Kidney epithelial cell (primary cell): Measurements from ENCODE around the gene LTV1. TPM values are rescaled to one million over a fixed set of nuclear protein-coding genes. Genes with fewer than 3 reads are reported as not detected.
"Not testable (repeated sequence)": the region's sequence is repeated elsewhere in the genome, so short reads cannot be mapped to it uniquely, and the experiment has no call there.

ENCODE experiments used
- DNase-seq: peaks from one replicate; pipeline ENCODE4 v3.0.0-alpha.2; 2010; ENCODE audit warnings: low read depth
- H3K27me3 ChIP-seq: 2 replicates; pipeline ENCODE4 v1.6.0; 2011; ENCODE audit warnings: low read length; ENCODE audit not compliant: control insufficient read depth, insufficient read depth
- H3K36me3 ChIP-seq: 2 replicates; pipeline ENCODE4 v1.5.1; 2011; ENCODE audit warnings: low read length; ENCODE audit not compliant: control insufficient read depth, insufficient read depth
- H3K4me3 ChIP-seq: 2 replicates; pipeline ENCODE4 v1.5.1; 2011; ENCODE audit warnings: low read depth, mild to moderate bottlenecking, control low read depth, low read length
- total RNA-seq: library from RNA; depleted of rRNA; stranded (reverse); fragments of >200 nt; gene quantifications from 2 replicates; pipeline ENCODE4 v1.2.3, GENCODE V29; 2015
- TF ChIP-seq, protein P1 (sequence below): IDR thresholded peaks from 2 replicates; pipeline ENCODE4 v1.5.1; 2011; ENCODE audit warnings: mild to moderate bottlenecking, moderate library complexity, low read length, control low read depth, inconsistent platforms; ENCODE audit not compliant: insufficient read depth, poor library complexity, severe bottlenecking

LTV1 gene
- total RNA-seq, 1 donor from 2014 or later, result 22.0 TPM

DNA sequence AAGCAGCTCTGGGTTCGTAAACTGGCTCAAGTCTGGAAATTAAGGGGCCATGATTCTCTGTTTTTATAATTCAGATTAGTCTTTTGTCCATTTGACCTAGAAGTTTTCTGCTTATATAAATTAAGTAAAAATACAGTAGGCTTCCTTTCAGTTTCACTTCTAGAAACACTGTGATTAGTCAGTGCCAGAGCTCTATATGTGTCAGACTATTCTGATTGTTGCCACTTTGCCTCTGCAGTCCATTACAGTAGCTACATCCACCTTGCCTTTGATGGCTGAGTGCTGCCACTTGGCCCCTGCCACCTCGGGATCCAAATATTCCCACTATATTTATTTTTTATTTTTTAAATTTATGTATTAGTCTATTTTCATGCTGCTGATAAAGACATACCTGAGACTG is 29.1 kb downstream of the LTV1 start:
- TF ChIP-seq, protein P1, sequence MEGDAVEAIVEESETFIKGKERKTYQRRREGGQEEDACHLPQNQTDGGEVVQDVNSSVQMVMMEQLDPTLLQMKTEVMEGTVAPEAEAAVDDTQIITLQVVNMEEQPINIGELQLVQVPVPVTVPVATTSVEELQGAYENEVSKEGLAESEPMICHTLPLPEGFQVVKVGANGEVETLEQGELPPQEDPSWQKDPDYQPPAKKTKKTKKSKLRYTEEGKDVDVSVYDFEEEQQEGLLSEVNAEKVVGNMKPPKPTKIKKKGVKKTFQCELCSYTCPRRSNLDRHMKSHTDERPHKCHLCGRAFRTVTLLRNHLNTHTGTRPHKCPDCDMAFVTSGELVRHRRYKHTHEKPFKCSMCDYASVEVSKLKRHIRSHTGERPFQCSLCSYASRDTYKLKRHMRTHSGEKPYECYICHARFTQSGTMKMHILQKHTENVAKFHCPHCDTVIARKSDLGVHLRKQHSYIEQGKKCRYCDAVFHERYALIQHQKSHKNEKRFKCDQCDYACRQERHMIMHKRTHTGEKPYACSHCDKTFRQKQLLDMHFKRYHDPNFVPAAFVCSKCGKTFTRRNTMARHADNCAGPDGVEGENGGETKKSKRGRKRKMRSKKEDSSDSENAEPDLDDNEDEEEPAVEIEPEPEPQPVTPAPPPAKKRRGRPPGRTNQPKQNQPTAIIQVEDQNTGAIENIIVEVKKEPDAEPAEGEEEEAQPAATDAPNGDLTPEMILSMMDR, result no peak
- DNase-seq, result no peak
- Histone ChIP-seq H3K27me3 (no peaks in the 10 kb centered on the region), H3K4me3 (no peak overlapping the region), H3K36me3 (no peaks in the 10 kb centered on the region)

DNA sequence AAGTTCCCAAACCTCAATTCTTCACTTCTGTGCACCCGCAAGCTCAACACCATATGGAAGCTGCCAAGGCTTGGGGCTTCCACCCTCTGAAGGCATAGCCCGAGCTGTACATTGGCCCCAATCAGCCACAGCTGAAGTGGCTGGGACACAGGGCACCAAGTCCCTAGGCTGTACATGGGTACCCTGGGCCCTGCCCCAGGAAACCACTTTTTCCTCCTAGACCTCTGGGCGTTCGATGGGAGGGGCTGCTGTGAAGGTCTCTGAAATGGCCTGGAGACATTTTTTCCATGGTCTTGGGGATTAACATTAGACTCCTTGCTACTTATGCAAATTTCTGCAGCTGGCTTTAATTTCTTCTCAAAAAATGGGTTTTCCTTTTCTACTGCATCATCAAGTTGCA is 30.5 kb downstream of the LTV1 start:
- H3K27me3 ChIP-seq, DNase-seq, H3K4me3 ChIP-seq, H3K36me3 ChIP-seq: not testable (repeated sequence)

DNA sequence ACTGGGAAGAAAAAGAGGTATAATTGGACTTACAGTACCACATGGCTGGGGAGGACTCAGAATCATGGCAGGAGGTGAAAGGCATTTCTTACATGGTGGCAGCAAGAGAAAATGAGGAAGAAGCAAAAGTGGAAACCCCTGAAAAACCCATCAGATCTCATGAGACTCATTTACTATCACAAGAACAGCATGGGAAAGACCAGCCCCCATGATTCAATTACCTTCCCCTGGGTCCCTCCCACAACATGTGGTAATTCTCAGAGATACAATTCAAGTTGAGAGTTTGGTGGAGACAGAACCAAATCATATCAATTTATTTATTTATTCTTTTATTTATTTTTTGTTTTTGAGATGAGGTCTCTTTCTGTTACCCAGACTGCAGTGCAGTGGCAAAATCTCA is 31.4 kb downstream of the LTV1 start:
- not testable (repeated sequence) for DNase-seq, H3K36me3 ChIP-seq, H3K27me3 ChIP-seq, H3K4me3 ChIP-seq

DNA sequence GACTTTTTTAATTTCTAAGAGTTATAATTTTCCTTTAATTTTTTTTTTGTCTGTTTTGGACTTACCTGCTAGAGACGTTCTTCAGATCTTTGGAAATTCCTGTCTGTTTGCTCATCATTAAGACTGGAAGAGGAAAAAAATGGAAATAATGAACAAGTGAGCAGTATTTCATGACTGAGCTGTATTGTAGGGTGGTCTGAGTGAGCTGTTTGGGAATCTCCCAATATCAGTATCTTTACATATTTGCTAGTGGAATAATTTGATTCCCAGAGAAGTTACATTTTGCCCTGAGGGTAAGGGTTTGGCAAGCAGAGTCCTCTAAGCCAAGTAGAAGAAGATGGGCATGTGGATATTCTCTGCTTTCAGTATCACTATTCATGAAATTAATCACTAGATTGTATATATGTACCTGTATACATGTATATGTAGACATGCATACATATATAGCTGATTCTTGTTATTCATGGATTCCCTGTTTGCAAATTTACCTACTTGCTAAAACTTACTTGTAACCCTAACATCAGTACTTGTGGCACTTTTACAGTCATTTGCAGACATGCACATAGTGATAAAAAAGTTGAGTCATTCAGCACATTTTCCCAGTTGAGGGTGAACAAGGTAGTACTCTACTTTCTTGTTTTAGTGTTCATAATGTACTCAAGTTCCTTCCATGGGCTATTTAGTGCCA is 34.6 kb downstream of the LTV1 start:
- TF ChIP-seq, protein P1, result no peak
- Histone ChIP-seq H3K27me3 (no peaks in the 10 kb centered on the region), H3K36me3 (no peaks in the 10 kb centered on the region), H3K4me3 (no peak overlapping the region)
- no peak for DNase-seq

DNA sequence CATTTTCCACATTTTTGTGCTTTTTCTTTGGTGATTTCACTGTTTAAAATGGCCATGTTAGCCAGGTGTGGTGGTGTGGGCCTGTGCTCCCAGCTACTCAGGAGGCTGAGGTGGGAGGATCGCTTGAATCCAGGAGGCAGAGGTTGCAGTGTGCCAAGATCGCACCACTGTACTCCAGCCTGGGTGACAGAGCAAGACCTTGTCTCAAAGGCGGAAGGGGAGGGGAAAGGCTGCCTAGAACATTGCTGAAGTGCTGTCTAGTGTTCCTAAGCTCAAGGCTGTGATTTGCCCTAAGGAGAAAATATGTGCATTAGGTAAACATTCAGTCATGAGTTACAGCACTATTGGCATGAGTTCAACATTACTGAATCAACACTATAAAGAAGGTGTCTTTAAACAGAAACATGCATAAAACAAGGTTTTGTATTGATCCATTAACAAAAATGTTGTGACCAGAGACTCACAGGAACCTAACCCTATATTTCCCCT is 35.2 kb downstream of the LTV1 start:
- TF ChIP-seq, protein P1, result no peak
- Histone ChIP-seq H3K4me3 (no peak overlapping the region), H3K27me3 (no peaks in the 10 kb centered on the region), H3K36me3 (no peaks in the 10 kb centered on the region)
- DNase-seq, result no peak

DNA sequence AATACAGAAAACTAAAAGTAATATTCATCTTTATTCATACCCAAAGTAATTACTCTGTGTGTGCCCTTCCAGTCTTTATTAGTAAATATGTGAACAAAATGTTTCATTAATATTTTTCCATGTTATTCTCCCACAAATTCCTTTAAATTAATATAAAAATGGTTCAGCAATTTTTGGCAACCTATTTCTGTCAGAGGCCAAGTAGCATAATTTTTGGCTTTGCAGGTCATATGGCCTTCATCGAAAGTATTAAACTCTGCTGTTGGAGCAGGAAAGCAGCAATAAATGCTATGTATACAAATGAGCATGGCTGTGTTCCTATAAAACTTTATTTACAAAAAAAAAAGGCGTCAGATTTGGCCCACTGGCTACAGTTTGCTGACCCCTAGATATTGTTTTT is 37.3 kb downstream of the LTV1 start:
- H3K27me3 ChIP-seq, result no peaks in the 10 kb centered on the region
- DNase-seq, result no peak
- TF ChIP-seq, protein P1, result no peak
- H3K36me3 ChIP-seq, result no peaks in the 10 kb centered on the region
- H3K4me3 ChIP-seq, result no peak overlapping the region

DNA sequence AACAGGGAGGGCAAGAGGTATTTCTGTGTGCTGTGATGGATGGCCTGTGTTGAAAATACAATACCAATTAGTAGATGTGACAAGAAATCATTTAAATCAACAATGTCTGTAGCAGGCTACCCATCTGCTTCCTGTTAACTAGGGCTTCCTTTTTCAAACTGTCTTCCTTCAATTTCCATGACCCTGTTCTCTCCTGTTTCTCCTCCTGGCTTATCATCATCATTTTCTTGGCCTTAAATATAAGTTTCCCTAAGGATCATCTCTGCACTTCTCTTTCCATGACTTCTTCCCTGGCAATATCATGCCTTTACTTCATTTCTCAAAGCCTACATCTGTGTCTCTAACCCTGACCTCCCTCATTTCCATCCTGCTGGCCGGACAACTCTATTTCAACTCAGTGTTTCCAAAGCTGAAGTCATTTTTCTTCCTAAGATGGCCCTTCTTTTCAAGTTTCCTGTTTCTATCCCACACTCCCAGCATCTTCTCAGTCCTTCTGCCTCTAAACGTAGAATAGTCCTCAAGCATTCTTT is 39.3 kb downstream of the LTV1 start:
- H3K27me3 ChIP-seq, result no peaks in the 10 kb centered on the region
- no peak for DNase-seq
- TF ChIP-seq, protein P1, result no peak
- no peak overlapping the region for H3K4me3 ChIP-seq
- H3K36me3 ChIP-seq, result no peaks in the 10 kb centered on the region
